Endothelial cell of umbilical vein (primary cell): Measurements from ENCODE around the gene KCNK2. TPM values are rescaled to one million over a fixed set of nuclear protein-coding genes. Genes with fewer than 3 reads are reported as not detected.

Source experiments
- BruUV-seq: library from RNA; stranded (reverse); fragments of 400-500 nt; replicated peaks from 2 replicates; lab custom pipeline; 2021; lab: Mats Ljungman, UMichigan
- CTCF ChIA-PET: fragments of 300-600, 350-600 bp; sonication (Branson Sonifier 250); formaldehyde crosslinking; loops from one replicate; lab custom pipeline; 2021; ENCODE audit warnings: antibody characterized with exemption, inconsistent platforms; lab: Charles Lee
- POLR2A ChIA-PET: fragments of 300-600, 350-600 bp; sonication (Branson Sonifier 250); formaldehyde crosslinking; loops from one replicate; lab custom pipeline; 2021; ENCODE audit warnings: antibody characterized with exemption, inconsistent platforms; lab: Charles Lee
- DNase-seq: peaks from one replicate; pipeline ENCODE4 v3.0.0-alpha.2; 2011; ENCODE audit warnings: low read depth, low spot score
- FAIRE-seq: peaks from 2 replicates; lab custom pipeline; 2011; peaks lifted over from hg19 to GRCh38; lab: Jason Lieb, UNC
- H2AFZ ChIP-seq: 2 replicates; pipeline ENCODE4 v1.6.0; 2012; ENCODE audit warnings: low read depth, low read length, control low read depth, inconsistent platforms
- H3K27ac ChIP-seq: 2 replicates; pipeline ENCODE4 v1.5.1; 2011; ENCODE audit warnings: low read depth, mild to moderate bottlenecking, control low read depth, low read length, moderate library complexity; ENCODE audit not compliant: insufficient read depth
- H3K27me3 ChIP-seq, 2 experiments: 2 replicates each; pipeline versions ENCODE4 v1.6.0 to v1.6.1; 2011; ENCODE audit warnings: low read length in 2 of 2, mixed read lengths in 1 of 2; ENCODE audit not compliant: control insufficient read depth in 2 of 2, insufficient read depth in 2 of 2
- H3K36me3 ChIP-seq, 2 experiments: 2 replicates in 1 of 2; 3 replicates in 1 of 2; pipeline ENCODE4 v1.5.1; 2011; ENCODE audit warnings: low read length in 2 of 2, mild to moderate bottlenecking in 1 of 2, moderate library complexity in 1 of 2; ENCODE audit not compliant: control insufficient read depth in 2 of 2, insufficient read depth in 2 of 2; ENCODE audit errors: extremely low read depth in 1 of 2
- H3K4me1 ChIP-seq: 3 replicates; pipeline ENCODE4 v1.5.1; 2011; ENCODE audit warnings: mild to moderate bottlenecking, low read length; ENCODE audit not compliant: control insufficient read depth, insufficient read depth; ENCODE audit errors: extremely low read depth
- H3K4me2 ChIP-seq: 2 replicates; pipeline ENCODE4 v1.6.1; 2011; ENCODE audit warnings: low read length, control low read depth, mixed read lengths; ENCODE audit not compliant: insufficient read depth
- H3K4me3 ChIP-seq, 3 experiments: fragments of 200-600 bp in 1 of 3; sonication (generic), shearing (Covaris generic) in 1 of 3; replicated peaks in 1 of 3; 2 replicates each; pipeline ENCODE4 v1.5.1; 2011 to 2016; ENCODE audit warnings: control low read depth in 3 of 3, low read length in 3 of 3, mild to moderate bottlenecking in 2 of 3, inconsistent platforms in 1 of 3, low read depth in 1 of 3, moderate library complexity in 1 of 3; ENCODE audit not compliant: insufficient read depth in 1 of 3
- H3K79me2 ChIP-seq: 2 replicates; pipeline ENCODE4 v1.6.0; 2012; ENCODE audit warnings: low read length, inconsistent platforms; ENCODE audit not compliant: control insufficient read depth, insufficient read depth
- H3K9ac ChIP-seq: replicated peaks from 2 replicates; pipeline ENCODE3; 2011; ENCODE audit warnings: low read length, control low read depth; ENCODE audit not compliant: insufficient read depth; ENCODE audit errors: extremely low read depth
- H3K9me1 ChIP-seq: replicated peaks from 3 replicates; pipeline ENCODE4 v1.6.0; 2011; ENCODE audit warnings: mild to moderate bottlenecking, low read length; ENCODE audit not compliant: control insufficient read depth, insufficient read depth; ENCODE audit errors: extremely low read depth
- H3K9me3 ChIP-seq: replicated peaks from 2 replicates; pipeline ENCODE4 v1.5.1; 2012; ENCODE audit warnings: low read length, inconsistent platforms; ENCODE audit not compliant: control insufficient read depth, insufficient read depth
- H4K20me1 ChIP-seq: replicated peaks from 2 replicates; pipeline ENCODE3; 2011; ENCODE audit warnings: mild to moderate bottlenecking, low read length; ENCODE audit not compliant: control insufficient read depth, insufficient read depth; ENCODE audit errors: extremely low read depth
- CTCF ChIP-seq, 2 donors: IDR thresholded peaks; 1 replicate in 1 of 2; 2 replicates in 1 of 2; pipeline ENCODE4 v1.5.1; 2011; ENCODE audit warnings: low read length in 2 of 2, mild to moderate bottlenecking in 2 of 2, moderate library complexity in 2 of 2, control low read depth in 1 of 2, inconsistent platforms in 1 of 2, low read depth in 1 of 2; ENCODE audit not compliant: insufficient read depth in 1 of 2; ENCODE audit errors: extremely low read depth in 1 of 2
- EZH2 ChIP-seq: IDR thresholded peaks from 2 replicates; pipeline ENCODE4 v1.6.1; 2012; ENCODE audit warnings: borderline replicate concordance, low read depth, mild to moderate bottlenecking, moderate library complexity, low read length, inconsistent platforms; ENCODE audit not compliant: severe bottlenecking
- FOS ChIP-seq: IDR thresholded peaks from 2 replicates; pipeline ENCODE4 v1.6.1; 2011; ENCODE audit warnings: mild to moderate bottlenecking, low read length, moderate library complexity, borderline replicate concordance; ENCODE audit not compliant: insufficient read depth
- GATA2 ChIP-seq: IDR thresholded peaks from 2 replicates; pipeline ENCODE4 v1.7.0; 2011; ENCODE audit warnings: low read depth, mild to moderate bottlenecking, moderate library complexity, mixed read lengths, low read length; ENCODE audit not compliant: insufficient read length, insufficient read depth
- JUN ChIP-seq: IDR thresholded peaks from 2 replicates; pipeline ENCODE4 v1.6.1; 2011; ENCODE audit warnings: borderline replicate concordance, low read depth; ENCODE audit not compliant: insufficient read length, insufficient read depth
- MYC ChIP-seq: IDR thresholded peaks from one replicate; pipeline ENCODE4 v1.6.1; 2011; ENCODE audit warnings: mild to moderate bottlenecking, low read depth, low read length
- POLR2A ChIP-seq: IDR thresholded peaks from 2 replicates; pipeline ENCODE4 v1.6.1; 2012; ENCODE audit warnings: low read depth, mild to moderate bottlenecking, control low read depth, low read length
- POLR2AphosphoS5 ChIP-seq: IDR thresholded peaks from 2 replicates; pipeline ENCODE4 v1.6.1; 2012; ENCODE audit warnings: low read depth, mild to moderate bottlenecking, control low read depth, low read length, moderate library complexity; ENCODE audit not compliant: insufficient read depth
- dilution Hi-C: fragments of 300-500 bp; cut with MboI; formaldehyde crosslinking; loops from one replicate; pipeline ENCODE4 v1.15.0; 2019; ENCODE audit warnings: low sequenced_read_pairs; ENCODE audit not compliant: extremely low pct_ligation_motif_present
- intact Hi-C: fragments of 100-400 bp; cut with micrococcal nuclease; formaldehyde crosslinking; loops from one replicate; pipeline ENCODE4 v1.10.0; 2022
- polyA plus RNA-seq, 4 experiments: library from polyadenylated mRNA; depleted of rRNA in 3 of 4; stranded (reverse) in 3 of 4; unstranded in 1 of 4; fragments of >200 nt; gene quantifications; 2 replicates each; pipeline versions ENCODE4 v1.2.1 to v1.2.3, GENCODE V29; 2011 to 2012; ENCODE audit warnings: missing spikeins in 1 of 4
- total RNA-seq: library from RNA; stranded (reverse); gene quantifications from 2 replicates; pipeline ENCODE4 v1.2.3, GENCODE V29; 2021
- TF ChIP-seq, protein P1 (sequence below): IDR thresholded peaks from 2 replicates; pipeline ENCODE4 v1.6.1; 2011; ENCODE audit not compliant: insufficient read depth, insufficient read length

The KCNK2 gene
- total and polyA plus RNA-seq, 2 donors (not counting 3 experiments of a cell fraction or from before 2014, with no cell fraction given), result 0.08 to 0.46 TPM

DNA sequence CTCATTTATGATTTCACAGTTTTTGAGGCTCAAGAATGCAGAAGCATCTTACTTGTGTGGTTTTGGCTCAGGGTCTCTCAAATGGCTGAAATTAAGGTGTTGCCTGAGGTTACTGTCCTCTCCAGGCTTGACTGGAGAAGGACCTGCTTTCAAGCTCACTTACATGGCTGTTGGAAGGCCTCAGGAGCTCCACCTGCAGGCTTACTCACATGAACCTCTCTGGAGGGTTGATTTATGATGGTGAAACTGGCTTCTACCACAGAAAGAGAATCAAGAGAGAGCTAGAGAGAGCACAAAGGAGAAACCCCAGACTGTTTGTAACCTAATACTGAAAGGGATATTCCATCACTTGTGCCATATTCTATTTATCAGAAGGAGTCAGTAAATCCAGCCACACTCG lies 6.2 kb upstream of the KCNK2 start:
- BruUV-seq, result no TSS peak
- no peaks in the 10 kb centered on the region for H3K36me3 ChIP-seq
- no peak overlapping the region for H2AFZ ChIP-seq
- FAIRE-seq (peak; percentile 40), DNase-seq (peak; percentile 26)
- dilution Hi-C loops (no loop called here), intact Hi-C loops (no loop called here)
- CTCF ChIA-PET, result interaction anchor here (1.0 to 1.6 kb wide), 10 partner anchors 8 to 415 kb away, joined by 3 to 8 read pairs (median 3); no protein-coding TSS in a partner anchor
- no peaks in the 10 kb centered on the region for H4K20me1 ChIP-seq
- H3K4me1 ChIP-seq, result no peaks in the 10 kb centered on the region
- POLR2A ChIA-PET, result no interaction called here
- no peak overlapping the region for H3K27ac ChIP-seq
- no peak for TF ChIP-seq EZH2
- no peak for TF ChIP-seq FOS
- no peak for TF ChIP-seq JUN
- TF ChIP-seq CTCF (IDR thresholded peaks at IDR 0.05; ENCODE audit: extremely low read depth in 1 of 2, insufficient read depth in 1 of 2, low read depth in 1 of 2, low read length in 2 of 2), result peak in 1 of 2 donors; percentile 43
- no peak for TF ChIP-seq GATA2
- no peak overlapping the region for H3K9ac ChIP-seq
- H3K4me3 ChIP-seq, result no peak overlapping the region
- H3K9me1 ChIP-seq, result no peaks in the 10 kb centered on the region
- no peaks in the 10 kb centered on the region for H3K79me2 ChIP-seq
- no peak overlapping the region for H3K4me2 ChIP-seq
- H3K27me3 ChIP-seq, result peaks cover 8 to 17% of the 10 kb centered on the region in 2 experiments
- H3K9me3 ChIP-seq, result no peaks in the 10 kb centered on the region

DNA sequence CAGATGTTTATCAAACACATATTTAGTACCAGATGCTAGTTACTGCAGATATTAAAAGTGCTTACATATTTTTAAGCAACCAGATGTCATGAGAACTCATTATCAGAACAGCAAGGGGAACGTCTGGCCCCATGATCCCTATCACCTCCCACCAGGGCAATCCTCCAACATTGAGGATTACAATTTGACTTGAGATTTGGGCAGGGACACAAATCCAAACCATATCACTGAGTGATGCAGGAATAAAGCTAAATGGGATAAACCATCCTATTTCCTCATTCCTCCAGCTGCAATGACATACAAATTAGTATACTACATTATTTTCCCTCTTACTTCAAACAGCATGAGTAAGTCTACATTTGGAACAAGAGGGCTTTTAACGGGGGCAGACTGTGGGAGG lies 3.1 kb upstream of the KCNK2 start:
- intact Hi-C loops (no loop called here), dilution Hi-C loops (no loop called here)
- Histone ChIP-seq H3K27ac (no peak overlapping the region), H3K36me3 (no peaks in the 10 kb centered on the region), H2AFZ (no peak overlapping the region), H4K20me1 (no peaks in the 10 kb centered on the region), H3K4me1 (no peaks in the 10 kb centered on the region), H3K4me2 (no peak overlapping the region), H3K9me3 (no peaks in the 10 kb centered on the region), H3K9ac (no peak overlapping the region), H3K9me1 (no peaks in the 10 kb centered on the region), H3K79me2 (no peaks in the 10 kb centered on the region), H3K4me3 (no peak overlapping the region), H3K27me3 (peaks cover 24 to 32% of the 10 kb centered on the region in 2 experiments)
- no peak for FAIRE-seq
- BruUV-seq, result no TSS peak
- DNase-seq, result no peak
- TF ChIP-seq, protein P1, sequence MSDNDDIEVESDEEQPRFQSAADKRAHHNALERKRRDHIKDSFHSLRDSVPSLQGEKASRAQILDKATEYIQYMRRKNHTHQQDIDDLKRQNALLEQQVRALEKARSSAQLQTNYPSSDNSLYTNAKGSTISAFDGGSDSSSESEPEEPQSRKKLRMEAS, result no peak
- TF ChIP-seq POLR2A (no peak), FOS (no peak), MYC (no peak), POLR2AphosphoS5 (no peak), CTCF (IDR thresholded peaks at IDR 0.05; ENCODE audit: extremely low read depth in 1 of 2, insufficient read depth in 1 of 2, low read depth in 1 of 2, low read length in 2 of 2) (no peak)
- ChIA-PET POLR2A (no interaction called here), CTCF (no interaction called here)
